ENCODE results near the gene QSOX2.

The QSOX2 gene, protein sequence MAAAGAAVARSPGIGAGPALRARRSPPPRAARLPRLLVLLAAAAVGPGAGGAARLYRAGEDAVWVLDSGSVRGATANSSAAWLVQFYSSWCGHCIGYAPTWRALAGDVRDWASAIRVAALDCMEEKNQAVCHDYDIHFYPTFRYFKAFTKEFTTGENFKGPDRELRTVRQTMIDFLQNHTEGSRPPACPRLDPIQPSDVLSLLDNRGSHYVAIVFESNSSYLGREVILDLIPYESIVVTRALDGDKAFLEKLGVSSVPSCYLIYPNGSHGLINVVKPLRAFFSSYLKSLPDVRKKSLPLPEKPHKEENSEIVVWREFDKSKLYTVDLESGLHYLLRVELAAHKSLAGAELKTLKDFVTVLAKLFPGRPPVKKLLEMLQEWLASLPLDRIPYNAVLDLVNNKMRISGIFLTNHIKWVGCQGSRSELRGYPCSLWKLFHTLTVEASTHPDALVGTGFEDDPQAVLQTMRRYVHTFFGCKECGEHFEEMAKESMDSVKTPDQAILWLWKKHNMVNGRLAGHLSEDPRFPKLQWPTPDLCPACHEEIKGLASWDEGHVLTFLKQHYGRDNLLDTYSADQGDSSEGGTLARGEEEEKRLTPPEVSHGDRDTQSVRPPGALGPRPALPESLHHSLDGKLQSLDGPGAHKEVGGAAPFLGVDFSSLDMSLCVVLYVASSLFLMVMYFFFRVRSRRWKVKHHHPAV

DNA sequence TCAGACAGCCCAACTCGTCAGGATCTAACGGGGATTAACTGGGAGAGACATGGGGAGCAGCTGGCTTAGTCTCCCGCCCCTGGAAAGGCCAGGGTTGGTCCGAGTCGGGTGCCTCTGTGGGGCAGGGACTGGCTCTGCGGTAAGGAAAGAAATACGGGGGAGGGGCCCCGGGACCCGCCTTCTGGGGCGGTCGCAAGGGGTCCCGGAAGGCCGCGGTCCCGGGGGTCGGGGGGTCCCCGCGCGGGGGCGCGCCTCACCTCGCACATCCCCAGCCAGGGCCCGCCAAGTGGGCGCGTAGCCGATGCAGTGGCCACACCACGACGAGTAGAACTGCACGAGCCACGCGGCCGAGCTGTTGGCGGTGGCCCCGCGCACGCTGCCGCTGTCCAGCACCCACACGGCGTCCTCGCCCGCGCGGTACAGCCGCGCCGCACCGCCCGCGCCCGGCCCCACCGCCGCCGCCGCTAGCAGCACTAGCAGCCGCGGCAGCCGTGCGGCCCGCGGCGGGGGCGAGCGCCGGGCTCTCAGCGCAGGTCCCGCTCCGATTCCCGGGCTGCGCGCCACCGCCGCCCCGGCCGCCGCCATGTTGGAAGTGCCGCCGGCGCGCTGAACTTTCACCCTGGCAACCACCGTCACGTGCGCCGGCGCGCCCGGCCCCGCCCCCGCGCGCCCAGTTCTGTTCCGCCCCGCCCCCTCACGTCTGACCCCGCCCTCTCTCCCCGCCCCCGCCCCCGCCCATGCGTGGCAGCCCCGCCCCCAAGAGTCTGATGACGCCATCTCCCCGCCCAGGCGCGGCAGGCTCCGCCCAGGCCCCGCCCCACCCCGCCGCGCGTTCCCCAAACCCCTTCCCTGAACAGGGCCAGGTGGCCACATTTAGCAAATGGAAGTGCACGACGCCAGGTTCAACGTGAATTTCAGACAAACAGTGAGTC is at the start of gene QSOX2:
TSS of gene QSOX2 (minus strand) at position 594 of the 932 bp plus-strand sequence. CDS start at position 585, 9 bp downstream.
- DNase-seq: peak; percentile 87

DNA sequence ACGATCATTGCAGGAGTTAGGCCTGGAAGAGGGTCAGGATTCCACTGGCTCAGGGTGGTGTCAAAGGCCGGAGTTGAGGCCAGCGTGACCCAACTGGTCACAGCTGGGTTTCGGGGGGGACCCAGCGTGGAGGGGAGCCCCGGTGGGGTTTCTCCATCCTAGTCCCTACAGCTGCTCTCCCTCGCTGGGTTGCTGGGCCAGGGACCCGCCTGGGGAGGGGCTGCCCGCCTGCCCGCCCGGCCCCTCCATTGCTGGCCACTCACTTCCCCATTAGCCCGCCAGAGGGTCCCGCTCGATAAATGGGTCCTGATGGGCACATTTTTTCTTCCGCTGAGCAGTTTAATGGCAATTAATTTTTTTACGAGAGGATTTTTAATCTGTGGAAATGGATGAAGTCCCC is 49.4 kb upstream of the QSOX2 start:
- no peak for DNase-seq

DNA sequence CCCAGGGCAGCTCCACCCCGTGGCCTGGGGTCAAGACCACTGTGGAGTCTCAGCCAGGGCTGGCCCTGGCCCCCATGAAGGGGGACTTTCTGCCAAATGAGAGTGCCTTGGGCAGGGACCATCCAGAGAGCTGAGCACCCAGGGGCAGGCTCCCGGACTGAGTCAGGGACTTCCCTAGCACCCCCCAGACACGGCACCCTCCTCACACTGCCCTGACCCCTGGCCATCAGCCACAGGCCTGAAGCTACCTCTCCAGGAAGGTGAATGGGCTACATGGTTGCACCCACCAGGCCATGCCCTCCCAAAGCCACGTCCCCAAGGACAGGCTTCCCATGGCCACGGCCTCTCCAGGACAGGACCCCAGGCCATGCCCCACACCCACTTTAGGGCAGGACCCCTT is 48.8 kb upstream of the QSOX2 start:
- DNase-seq: no peak

DNA sequence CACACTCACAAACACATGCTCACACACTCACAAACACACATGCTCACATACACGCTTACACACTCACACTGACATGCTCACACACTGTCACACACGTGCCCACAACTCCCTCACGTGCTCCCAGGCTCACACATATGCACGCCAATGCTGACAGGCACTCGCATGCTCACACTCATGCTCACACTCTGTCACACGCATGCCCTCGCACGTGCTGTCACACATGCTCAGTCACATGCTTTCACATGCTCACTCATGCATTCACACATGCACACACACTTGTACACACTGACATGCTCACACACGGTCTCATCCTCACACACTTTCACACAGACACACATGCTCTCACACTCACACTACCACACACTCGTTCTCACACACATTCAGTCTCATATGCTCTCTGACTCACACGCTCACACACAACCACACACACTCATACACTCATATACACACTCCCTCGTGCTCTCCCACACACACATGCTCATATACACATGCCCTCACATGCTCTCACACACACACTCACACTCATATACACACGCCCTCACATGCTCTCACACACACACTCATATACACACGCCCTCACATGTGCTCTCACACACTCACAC is 48.0 kb upstream of the QSOX2 start:
- DNase-seq: no peak

DNA sequence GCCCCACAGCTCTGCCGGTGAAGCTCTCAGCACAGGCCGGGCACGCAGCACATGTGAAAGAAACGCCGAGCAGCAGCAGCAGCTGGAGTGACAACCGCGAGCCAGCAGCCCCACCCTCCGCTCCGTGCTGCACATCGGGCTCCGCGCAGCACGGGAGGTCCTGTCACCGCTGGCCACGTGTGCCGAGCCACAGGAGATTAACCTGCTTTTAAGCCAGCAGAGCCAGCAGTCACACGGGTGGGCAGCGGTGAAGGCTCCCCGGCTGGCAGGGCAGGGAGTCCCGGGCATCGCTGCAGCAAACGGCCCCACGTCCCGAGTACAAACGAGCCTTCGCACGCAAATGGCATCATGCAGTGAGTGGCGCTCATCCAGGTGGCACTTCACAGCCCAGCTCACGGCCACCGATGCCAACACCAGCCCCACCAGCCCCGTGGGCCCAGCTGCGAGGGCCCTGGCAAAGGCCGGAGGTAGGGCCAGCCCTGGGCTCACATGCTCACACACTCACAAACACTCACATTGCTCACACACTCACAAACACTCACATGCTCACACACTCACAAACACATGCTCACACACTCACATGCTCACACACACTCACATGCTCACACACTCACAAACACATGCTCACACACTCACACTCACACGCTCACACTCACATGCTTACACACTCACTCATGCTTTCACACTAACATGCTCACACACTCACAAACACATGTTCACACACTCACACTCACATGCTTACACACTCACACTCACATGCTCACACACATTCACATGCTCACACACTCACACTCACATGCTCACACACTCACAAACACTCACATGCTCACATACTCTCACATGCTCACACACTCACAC is 47.2 kb upstream of the QSOX2 start:
- no peak for DNase-seq

DNA sequence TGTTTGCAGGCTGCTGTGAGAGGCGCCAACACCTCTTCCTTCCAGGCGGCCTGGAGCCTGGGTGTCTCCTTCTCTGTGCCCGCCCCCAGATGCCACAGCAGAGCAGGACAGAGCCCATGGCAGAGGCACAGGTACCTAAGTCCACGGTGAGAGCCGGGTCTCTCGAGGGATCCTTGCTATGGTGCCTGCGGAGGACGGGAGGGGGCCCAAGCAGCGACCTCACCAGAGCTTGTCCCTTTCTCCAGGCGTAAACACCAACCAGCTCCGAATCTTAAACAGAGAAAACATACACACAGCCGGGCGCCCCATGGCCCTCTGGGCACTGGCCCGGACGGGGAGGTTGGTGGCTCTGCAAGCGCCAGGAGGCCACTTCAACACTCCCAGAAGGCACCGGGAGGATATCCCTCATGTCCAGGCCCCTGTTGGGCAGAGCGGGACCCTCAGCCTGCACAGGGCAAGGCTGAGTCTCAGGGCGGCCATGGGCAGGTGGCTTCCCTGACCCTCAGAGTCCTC is 46.5 kb upstream of the QSOX2 start:
- no peak for DNase-seq

DNA sequence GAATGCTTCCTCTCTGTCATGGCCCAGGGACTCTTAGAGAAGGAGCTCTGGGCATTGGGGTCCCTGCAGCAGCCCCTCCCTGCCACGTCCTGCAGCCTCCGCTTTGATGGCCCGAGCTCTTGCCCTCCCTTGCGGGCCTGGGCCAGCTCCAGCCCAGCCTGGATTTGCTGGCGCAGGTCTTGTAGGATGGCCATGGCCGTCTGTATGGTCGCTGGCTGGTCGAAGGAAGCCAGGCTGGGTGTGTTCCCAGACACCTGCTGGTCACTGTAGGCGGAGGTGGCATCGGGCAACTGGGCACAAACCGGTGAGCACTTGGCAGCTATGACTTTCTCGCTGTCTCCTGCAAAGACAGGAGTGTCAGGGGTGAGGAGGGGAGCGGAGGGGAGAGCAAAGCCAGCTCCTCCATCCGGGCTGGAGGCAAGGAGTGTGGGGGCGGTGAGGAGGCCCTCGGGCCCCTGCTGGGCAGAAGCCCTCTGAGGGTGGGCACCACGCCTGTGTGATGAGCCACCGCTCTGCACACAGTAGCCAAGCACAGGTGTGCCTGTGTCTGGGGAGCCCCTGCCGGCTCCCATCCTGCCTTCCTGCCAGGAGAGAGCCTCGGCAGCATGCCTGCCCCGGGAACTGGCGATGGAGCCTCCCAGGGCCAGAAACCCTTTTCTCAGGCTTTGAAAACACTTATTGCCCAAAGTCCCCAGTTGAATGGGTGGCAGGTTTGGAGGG is 45.9 kb upstream of the QSOX2 start:
- DNase-seq: no peak

DNA sequence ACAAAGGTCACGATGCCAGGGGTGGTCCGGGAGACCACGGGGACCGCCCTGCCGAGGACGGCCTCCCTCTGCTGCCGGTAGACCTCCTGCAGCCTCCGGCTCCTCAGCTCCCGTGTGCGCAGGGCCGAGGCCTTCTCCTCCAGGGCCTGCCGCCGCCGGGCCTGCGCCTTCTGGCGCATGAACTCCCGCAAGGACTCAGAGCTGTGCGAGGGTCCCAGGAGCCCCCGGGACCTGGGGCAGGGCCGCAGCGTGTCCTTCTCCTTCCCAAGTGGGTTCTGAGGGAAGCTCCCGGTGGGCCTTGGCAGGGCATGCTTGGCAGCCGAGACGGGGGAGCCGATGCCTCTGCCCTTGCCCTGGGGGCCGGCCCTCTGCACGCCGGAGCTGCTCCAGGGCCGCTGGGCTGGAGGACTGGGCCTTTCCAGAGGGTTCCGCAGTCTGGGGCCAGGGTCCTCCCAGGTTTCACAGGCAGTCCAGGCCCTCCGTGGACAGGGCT is 44.9 kb upstream of the QSOX2 start:
- DNase-seq: no peak

DNA sequence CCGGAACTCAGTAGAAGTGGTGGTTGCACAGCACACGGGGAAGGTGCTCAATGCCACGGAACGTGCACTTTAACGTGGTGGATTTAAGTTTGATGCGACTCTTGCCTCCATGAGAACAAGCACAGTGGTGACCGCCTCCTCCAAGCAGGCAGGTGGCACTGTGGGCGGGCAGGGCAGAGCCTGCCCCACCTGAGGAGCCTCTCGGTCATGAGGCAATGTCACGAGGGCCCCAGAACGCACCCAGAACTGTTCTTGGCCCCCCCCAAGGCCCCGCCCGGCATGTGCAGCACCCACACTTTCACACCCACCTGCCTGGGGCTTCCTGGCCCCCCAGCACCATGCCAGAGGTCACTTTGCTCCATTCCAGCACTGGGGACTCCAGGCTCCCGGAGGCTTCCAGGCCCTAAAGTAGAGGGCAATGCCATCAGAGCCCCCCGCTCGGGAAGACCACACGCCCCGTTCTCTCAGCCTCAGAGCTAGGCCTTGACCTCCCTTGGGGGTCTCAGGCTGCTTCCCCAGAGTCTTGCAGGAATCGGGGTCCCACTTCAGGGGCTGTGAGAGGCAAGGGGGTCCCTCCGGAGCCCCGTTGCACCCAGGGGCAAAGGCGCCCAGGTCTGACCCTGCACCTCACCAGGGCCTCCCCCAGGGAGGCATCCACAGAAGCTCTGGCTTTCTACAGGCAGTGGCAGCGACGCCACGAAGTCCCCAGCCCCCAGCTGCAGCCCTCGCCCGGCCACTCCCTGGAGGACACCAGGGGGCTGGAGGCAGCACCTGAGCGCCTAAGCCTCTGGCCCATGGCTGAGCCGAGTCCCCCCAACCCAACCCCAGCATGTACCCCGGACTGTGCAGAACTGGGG is 44.3 kb upstream of the QSOX2 start:
- DNase-seq: no peak

DNA sequence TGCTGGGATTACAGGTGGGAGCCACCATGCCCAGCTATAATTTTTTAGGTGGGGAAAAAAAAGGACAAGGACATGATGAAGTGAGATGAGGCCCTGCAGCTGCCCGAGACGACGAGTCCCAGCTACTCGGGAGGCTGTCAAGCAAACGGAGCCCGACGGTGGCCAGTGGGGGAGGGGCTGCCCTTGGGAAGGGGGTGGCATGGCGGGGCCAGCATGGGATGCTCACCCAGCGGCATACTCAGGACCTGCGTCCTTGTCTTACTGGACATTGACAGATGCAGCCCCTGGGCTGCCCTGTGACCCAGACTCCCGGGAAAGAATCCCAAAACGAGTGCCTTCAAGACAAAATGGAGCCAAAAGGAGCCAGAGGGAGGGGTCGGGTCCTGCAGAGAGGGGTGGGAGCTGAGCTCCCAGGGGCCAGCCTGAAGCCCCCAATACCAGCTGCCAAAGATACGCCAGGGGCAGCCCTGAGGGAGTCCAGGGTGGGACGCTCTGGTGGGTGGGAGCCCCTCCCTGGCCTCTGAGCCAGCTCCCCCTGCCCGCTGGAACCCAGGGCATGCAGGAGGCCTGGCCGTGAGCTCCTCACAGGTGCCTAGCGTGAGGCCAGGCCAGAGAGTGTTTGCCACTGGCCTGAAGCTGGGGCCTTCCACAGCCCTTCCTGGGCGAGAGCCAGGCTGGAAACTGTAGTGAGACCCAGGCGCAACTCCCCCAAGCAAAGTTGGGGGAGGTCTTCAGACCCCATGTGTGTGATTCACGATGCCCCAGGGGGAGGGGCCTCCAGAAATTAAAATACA is 42.5 kb upstream of the QSOX2 start:
- DNase-seq: no peak

DNA sequence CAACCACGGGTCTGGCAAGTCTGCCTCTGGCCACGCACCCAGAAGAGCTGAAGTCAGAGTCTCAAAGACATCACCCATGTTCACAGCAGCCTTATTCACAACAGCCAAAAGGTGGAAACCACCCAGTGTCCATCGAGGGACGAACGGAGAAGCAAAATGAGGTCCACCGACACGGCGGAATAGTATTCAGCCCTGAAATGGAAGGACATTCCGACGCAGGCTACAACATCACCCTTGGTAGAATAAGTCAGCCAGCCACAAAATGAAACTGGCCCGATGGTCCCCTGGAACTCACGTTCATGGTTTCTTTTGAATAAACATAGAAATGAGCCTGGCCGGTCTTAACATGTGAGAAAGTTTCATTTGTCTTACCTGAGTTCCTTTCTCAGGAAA is 41.4 kb upstream of the QSOX2 start:
- no peak for DNase-seq

DNA sequence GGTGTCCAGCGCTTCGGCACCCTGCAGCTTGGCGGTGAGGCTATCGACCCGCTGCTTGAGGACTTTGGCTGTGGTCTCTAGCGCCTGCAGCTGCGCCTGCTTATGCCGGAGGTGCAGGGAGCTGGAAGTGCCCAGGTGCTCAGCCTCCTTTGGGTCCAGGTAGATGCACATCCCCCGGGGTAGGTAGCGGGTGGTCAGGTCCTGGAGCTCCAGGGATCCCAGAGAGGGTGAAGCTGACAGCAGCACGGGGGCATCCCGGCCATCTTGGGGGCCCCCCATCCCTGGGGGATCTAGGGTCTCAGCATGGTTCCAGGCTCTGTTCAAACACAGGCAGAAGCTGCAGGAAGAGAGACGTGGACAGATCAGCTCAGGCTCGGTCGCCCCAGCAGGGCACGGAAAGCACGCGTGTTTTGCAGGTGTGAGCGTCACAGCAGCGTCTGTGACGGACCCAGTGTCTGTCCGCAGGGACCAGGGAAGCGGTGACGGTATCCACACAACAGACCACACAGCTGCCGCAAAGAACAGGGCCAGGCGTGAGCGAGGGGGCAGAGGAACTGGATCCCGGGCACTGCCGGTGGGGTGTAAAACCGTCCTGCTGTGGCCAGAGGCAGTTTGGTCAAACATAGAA is 40.9 kb upstream of the QSOX2 start:
- DNase-seq: no peak

DNA sequence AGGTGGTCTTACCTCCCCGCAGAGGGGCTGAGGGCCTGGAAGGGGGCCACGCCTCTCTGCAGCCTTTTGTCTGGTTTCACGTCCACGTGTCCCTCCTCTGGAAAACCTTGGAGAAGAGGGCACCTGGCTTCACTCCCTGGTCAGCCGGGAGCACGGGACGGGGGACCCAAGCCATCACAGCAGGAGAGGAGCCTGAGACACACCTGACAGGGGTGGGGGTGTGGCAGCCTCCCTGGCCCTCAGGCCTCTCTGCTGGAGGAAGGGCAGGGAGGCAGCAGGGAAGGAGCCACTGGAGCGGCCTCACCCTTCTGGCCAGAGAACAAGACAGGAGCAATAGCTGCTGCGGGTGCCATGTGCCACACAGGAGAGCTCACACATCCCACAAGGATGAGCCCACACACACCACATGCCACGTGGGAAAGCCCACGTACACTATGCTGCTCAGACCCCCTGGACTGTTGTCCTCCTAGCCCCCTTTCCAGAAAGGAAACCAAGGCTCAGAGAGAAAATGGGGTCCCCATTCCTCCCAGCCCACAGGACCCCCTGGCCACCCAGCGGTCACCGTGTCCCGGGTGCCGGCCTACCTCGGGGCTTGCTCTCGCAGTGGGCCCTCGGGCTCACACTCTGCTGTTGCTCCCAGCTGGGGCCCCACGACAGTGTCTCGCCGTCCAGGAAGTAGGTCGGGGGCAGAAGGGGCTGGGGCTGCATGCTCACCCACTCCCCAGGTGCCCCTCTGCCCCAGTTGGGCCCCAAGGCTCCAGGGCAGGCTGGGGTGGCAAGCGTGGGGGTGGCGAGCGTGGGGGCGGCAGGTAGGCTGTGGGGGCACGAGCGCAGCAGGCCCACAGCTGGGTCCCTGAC is 40.1 kb upstream of the QSOX2 start:
- no peak for DNase-seq

DNA sequence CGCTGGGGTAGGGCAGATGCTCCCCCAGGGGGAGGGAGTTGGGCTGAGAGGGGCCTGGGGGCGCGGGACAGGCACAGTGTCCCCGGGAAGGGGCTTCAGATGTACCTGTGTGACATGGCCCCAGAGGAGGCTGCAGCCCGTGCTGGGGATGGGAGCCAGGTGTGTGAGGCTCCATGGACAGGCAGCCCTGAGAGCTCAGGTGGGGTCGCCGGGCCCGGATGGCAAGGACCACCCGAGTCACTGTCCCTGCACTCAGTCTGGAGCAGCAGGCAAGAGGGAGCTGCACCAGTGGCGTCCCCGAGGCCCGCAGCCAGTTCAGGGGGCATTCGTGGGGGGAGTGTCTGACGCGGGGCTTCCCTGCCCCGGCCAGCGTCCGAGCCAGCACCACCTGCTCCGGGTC is 39.3 kb upstream of the QSOX2 start:
- DNase-seq: no peak

DNA sequence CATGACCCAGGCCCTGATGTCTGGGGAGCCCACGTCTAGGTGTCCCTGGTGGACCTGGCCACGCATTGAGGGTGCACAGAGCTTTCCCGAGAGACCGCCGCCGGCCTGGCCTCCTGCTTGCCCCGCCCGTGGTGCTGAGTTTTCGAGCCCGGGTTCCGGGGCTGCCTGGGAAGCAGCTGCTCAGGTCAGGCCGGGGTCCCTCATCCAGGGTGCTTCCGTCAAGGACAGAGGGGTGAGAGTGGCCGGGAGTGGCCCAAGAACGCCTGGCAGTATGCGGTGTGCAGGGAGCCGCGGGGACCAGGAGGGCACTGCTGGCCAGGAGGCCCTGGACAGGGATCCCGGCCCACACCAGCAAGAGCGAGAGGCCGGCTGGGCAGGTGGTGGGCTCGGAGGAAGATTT is 38.7 kb upstream of the QSOX2 start:
- no peak for DNase-seq

DNA sequence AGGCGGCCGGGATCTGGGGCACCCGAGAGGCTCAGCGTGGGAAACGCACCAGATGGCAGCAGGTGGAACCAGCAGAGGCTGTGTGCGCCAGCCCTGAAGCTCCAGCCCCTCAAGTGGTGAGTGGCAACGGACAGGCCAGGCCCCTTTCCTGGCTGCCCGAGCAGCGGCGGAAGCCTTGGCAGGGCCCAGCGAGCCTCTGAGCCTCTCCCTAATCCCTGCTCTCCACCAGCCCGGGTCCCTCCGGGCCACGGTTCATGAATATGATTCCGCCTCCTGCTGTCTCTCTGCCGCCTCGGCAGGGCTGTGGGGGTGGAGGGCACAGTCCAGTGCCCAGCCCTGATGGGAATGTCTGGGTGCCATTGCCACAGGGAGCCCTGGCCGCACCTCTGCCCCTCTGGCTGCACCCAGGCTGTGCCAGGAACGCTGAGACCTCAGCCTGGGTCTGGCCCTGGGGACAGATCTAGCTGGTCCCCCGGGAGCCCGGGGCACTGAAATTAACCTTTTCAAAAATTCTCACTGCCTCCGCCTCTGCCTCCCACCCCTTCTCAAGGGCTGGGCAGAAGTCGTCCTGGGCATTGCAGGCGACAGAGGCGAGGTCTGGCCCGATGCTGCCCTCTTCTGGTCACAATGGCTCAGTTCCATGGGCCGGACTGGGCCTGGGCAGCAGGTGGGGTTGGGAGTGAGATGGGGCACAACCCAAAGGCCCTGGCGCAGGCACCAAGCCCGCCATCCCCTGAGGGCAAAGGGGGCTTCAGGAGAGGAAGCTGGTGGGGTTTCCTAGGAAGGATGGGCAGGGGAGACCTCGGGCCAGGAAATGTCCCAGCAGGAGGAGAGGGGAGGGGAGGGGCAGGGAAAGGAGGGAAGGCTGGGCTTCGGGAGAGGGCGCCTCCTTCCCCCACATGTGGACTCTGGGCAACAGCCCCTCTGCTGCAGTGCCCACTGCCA is 38.0 kb upstream of the QSOX2 start:
- peak; percentile 87 for DNase-seq

All from stimulated activated CD8-positive, alpha-beta memory T cell treated with anti-CD3 and anti-CD28 coated beads, Interleukin-4, amount 100 ng/mL, for 48 hours (primary cell).